RPMI8226 (cell line): ENCODE results near the gene DOCK11.
"Not testable (repeated sequence)": the region's sequence is repeated elsewhere in the genome, so short reads cannot be mapped to it uniquely, and the experiment has no call there.

Experiments
- DNase-seq: peaks from one replicate; pipeline ENCODE4 v3.0.0-alpha.2; 2015

The DOCK11 gene

DNA sequence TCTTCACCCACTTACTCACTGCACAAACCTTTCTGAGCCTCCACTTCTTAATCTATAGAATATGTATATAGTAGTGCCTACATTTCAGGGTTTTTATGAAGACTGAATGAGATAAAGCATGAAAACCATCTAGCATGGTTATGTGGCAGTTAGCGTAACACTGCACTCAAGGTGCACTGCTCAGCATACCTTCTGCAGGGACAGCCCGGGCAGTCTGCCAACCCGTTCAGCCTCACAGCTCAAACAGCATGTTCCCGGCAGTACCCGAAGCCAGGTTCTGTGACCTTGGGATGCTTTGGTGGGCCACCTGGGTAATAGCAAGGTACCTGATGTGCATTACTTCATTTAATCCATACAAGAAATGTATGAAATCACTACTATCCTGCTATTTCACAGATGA lies 81.4 kb downstream of the DOCK11 start:
- DNase-seq: no peak

DNA sequence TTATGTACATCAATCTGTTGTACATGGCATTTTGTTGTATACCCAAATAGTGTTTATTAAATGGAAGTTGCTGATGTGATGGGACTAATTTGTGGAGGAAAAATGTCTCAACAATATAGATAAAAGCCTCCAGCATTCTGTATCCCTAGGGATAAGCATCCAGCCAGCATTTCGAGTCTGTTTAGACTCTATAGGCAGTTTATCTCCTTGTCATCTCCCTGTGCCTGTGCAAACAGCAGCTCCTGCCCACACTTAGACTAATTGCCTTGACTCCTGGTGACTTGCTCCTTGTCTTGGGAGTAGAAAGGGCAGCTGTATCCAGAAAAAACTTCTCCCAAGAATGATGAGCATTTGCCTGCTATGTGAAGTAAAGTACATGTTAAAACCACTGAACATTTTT lies 83.8 kb downstream of the DOCK11 start:
- DNase-seq: no peak

DNA sequence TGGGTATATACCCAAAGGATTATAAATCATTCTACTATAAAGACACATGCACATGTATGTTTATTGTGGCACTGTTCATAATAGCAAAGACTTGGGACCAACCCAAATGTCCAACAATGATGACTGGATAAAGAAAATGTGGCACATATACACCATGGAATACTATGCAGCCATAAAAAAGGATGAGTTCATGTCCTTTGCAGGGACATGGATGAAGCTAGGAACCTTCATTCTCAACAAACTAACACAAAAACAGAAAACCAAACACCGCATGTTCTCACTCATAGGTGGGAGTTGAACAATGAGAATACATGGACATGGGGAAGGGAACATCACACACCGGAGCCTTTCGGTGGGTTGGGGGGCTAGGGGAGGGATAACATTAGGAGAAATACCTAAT lies 87.3 kb downstream of the DOCK11 start:
- DNase-seq: not testable (repeated sequence)

DNA sequence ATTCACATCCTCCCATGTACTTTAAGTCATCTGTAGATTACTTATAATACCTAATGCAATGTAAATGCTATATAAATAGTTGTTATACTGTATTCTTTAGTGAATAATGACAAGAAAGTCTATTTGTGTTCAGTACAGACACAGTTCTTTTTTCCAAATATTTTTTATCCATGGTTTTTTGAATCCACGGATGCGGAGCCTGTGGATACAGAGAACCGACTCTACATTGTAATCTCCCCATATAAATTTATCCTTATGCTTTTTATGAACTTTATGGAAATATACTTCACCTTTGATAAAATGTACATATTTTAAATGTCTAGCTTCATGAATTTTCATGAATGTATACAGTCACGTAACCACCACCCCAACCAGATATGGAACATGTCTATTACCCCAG lies 88.2 kb downstream of the DOCK11 start:
- DNase-seq: no peak

GRCh38 chrX:118585296-118585695 lies 89.7 kb downstream of the DOCK11 start:
- DNase-seq: no peak

DNA sequence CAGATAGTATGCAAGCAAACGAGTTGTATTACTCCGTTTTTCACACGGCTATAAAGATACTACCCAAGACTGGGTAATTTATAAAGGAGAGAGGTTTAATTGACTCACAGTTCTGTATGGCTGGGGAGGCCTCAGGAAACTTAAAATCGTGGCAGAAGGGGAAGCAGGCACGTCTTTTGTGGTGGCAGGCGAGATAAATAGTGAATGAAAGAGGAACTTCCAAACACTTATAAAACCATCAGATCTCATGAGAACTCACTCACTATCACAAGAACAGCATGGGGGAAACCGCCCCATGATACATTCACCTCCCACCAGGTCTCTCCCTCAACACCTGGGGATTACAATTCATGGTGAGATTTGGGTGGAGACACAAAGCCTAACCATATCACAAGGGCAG lies 90.6 kb downstream of the DOCK11 start:
- DNase-seq: not testable (repeated sequence)

DNA sequence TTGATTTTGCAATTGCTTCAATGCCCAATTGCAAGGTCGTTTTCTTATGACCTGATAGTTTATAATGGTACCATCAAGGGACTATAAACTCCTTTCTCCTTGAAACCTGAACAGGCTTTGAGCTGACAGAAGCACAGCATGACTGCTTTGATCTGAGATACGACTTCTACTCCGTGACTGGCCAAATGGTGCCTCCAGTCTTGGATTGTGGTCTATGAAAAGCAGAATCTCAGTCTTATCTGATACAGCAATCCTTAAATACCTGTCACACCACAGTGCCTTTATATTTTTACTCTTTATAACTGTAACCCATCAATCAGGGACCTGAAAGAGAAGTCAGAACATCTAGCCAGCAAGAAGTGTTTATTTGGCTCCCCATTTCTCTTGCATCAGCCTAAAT lies 93.1 kb downstream of the DOCK11 start:
- no peak for DNase-seq

DNA sequence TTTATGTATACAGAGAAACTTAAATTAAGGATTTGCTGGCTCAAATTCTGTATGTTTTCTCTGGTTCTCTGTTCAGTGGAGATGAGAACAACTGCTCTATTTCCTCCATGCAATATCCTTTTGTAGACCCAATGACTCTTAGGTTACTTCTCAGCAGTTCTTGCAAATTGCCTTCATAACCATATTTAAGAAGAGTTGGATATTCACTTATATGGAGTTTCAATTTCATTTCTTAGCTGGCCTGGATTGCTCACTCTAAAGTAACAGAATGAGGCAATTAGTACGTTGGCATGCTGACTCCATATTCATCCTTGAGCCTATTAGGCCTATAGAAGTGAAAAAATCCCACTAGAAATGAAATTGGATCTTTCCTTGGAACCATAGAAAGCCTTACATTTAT lies 93.6 kb downstream of the DOCK11 start:
- no peak for DNase-seq

DNA sequence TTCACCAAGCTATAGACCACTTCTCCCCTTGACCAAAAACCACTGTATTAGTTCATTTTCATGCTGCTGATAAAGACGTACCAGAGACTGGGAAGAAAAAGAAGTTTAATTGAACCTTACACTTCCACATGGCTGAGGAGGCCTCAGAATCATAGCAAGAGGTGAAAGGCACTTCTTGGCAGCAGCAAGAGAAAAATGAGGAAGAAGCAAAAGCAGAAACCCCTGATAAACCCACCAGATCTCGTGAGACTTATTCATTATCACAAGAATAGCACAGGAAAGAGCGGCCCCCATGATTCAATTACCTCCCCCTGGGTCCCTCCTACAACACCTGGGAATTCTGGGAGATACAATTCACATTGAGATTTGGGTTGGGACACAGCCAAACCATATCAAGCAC lies 97.8 kb downstream of the DOCK11 start:
- no peak for DNase-seq

GRCh38 chrX:118594697-118595420 lies 99.2 kb downstream of the DOCK11 start:
- DNase-seq: no peak

DNA sequence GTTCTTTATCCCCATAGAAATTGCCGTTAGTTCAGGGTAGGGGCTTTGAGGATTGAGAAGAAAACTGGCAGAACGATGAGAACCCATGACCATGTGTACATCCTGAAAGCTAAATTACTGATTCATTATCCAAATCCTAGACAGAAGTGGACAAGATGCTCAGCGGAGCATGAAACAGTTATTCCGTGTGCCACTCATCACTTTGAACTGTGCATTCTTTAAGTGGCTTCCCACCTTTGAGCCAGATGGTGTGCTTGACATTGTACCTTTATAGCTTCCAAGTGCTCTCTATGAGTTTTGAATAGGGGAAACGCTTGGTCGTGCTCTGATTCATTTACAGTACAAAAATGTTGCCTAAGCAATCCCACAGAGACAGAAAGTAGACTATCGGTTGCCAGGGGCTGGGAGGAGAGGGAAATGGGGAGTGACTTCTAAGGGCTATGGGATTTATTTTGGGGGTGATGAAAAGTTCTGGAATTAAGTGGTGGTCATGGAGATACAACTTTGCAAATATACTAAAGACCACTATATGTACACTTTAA lies 100.0 kb downstream of the DOCK11 start:
- DNase-seq: no peak

DNA sequence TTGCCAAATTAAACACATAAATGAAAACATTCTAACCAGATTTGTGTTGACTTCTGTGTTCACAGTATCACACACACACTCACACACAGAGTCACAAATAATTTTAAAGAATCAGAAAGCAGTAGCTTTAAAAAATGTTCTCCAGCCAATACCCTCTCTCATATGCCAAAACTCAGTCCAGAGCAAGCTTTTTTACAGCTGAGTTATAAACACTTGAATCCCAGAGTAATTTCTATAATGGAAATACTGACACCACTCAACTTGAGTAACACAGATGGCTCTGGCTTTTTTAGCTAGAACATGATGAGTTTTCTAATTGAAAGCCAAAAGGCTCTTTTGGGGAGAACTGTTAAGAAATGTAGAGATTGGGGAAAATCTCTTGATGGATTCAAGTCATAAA lies 100.8 kb downstream of the DOCK11 start:
- no peak for DNase-seq

DNA sequence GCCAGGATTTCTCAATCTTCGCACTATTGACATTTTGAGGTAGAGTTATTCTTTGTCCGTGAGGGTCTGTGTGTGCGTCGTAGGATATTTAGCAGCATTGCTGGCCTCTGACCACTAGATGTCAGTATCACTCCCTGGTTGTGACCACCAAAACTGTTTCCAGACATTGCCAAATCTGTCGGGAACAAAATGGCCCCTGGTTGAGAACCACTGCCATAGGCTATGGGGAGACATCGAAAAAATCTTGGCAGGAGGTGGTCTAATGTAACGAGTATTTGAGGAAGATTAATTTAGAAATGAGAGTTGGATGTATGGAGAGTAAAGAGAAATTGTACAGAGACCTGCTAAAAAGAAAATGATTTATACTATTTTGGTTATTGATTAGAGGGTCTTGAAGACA lies 108.4 kb downstream of the DOCK11 start:
- DNase-seq: peak; percentile 35

DNA sequence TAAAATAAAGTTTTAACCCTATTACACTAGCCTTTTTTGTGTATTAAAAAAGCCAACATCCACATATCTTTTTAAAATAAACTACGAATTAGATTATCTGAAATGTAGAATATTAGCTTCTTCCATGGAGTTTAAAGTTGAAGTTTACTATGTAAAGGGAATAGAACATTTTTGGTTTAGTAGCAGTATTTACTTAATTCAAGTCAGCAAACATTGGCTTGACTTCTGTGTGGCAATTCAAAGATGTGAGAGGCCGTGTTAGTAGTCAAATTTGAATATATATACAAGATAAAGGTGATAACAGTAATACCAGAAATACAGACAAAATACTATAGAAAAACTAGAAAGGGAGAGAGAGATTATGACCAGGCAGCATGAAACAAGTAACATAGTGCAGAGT lies 116.7 kb downstream of the DOCK11 start:
- DNase-seq: no peak

- DNase-seq: no peak
These were observed 118.5 kb downstream of the DOCK11 start for GRCh38 chrX:118614150-118614549.

DNA sequence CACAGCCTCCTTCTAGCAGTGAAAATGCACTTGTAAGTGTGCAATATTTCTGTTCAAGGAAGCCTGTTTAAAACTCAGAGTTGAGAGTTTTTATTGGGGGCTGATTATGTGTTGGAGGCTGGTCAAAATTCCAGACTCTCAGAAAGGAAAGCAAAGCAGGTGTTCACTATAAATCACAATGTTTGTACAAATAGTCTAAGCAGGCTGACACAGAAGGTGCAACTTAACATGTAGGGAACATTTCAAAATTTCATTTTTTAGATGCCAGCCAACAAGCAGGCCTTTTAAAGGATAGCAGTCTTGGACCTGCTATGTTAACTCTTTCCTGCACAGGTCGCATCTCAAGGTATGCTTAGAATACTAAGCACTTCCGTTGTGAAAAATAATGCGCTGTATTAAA lies 119.5 kb downstream of the DOCK11 start:
- no peak for DNase-seq

GRCh38 chrX:118621081-118621759 lies 125.6 kb downstream of the DOCK11 start:
- DNase-seq: no peak

DNA sequence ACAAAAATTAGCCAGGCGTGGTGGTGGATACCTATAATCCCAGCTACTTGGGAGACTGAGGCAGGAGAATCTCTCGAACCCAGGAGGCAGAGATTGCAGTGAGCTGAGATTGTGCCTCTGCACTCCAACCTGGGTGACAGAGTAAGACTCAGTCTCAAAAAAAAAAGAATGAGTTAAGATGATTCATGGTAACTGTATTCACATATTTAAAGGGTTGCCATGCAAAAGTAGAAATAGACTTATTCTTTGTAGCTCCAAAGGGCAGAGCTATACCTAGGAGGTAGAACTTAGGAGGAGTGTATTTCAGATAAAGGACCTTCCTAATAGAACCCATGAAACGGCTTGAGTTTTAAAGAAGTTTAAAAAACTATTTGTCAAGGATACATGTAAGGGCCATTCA lies 127.4 kb downstream of the DOCK11 start:
- no peak for DNase-seq

DNA sequence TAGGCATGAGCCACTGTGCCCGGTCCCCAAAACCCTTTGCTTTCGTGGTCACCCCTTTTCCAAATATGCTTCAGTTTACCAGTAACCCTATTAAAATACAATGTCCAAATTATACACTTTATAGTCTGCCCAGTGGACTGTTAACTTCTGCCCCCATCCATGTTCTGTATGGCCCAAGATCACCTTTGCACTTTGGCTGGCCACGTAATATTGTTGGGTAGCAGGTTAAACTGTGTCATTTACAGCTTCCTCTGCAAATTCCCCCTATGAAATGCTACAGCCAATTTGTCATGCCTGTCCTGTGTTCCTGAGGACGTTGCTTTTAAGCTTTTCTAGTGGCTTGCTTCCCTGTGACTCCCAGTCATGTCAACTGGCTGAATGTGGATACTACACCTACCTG lies 130.7 kb downstream of the DOCK11 start:
- no peak for DNase-seq

DNA sequence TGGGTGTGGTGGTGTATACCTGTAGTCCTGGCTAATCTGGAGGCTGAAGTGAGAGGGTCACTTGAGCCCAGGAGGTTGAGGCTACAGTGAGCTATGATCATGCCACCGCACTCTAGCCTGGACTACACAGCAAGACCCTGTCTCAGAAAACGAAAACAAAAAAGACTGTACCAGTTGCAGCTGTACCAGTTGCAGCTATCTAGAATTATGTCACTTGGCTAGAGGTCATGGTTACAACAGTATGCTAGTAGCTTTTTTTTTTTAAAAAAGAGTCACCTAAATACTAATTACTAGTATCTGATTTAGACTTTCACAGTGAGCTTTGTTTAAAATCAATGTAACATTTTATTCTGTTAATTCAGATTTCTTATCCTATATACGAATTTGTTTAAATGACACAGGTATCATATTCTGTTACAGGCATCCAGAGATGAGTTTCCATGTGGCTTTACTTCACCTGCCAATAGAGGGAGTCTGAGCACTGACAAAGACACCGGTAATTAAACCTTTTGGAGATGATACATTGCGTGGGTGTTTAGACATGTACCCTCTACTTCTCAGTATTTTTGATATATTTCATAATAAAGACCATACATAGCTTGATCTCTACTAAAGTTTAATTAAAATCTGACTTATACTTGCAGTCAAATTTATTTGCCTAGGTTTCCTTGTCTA lies 131.6 kb downstream of the DOCK11 start:
- DNase-seq: peak; percentile 16

GRCh38 chrX:118630848-118631247 lies 135.2 kb downstream of the DOCK11 start:
- no peak for DNase-seq

DNA sequence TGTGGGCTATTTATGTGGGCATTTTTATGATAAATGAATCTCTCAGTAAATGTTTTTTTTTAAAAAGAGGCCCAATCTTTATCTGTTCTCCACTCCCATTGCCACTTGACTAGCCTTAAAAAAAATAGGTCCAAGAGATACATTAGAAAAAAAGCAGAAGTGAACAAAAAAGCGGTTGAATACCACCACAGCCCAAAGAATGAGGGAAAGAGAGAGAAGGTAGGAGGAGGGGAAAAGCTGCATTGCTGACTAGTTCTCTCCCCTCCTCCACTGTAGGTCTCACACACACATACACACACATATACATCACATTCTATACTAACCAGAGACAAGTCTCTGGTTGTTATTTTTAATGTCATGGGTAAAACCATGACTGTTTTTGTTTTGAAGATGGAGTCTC lies 136.0 kb downstream of the DOCK11 start:
- no peak for DNase-seq

GRCh38 chrX:118632862-118633261 lies 137.2 kb downstream of the DOCK11 start:
- DNase-seq: no peak

GRCh38 chrX:118633530-118633929 lies 137.9 kb downstream of the DOCK11 start:
- no peak for DNase-seq
